ENCODE data around the gene COL6A3.
A peak's percentile ranks its signal among the peaks of the same experiment; 100 is the strongest.

COL6A3 gene

DNA sequence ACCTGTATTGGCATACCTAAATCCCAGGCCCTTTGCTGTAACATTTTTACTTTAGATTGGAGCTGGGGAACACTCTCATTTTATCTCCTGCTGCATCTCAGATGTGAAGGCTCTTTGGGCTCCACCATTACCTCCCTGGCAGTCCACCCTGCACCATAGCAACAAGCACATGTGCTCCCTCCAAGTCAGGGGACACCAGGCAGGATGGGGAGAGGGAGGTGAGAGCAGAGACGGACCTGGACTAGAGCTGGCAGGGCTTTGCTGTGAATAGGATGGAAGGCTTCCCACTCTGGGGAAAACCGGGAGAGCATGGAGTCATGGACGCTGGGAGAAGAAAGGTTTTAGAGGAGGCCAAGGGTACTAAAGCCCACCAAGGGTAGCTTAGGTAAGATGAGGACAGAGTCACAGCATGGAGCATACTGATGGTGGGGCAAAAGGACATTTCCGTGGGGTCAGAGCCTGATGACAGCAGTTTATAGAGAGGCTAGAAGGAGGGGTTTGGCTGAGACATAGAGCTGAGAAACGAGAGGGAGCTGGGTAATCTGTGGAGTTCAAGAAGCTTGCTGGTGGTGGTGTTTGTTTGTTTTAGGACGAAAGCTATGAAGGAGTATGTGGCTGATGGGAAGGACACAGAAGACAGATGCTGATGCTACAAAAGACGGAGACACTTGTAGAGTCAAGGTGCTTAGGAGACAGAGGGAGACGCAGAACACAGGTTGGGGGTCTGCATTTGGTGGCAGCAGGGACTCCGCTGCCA is 134.8 kb downstream of the COL6A3 start:
- ChIA-PET CTCF (interaction anchor here (0.7 to 1.2 kb wide), 2 partner anchors 15 to 105 kb away, joined by 3 to 5 read pairs; no protein-coding TSS in a partner anchor), POLR2A (ENCODE audit: low non-redundant PET) (no interaction called here)
- H3K27ac ChIP-seq, result peak overlapping the region; percentile 82
- DNase-seq (ENCODE audit: low spot score), result no peak
- TF ChIP-seq, protein P1, sequence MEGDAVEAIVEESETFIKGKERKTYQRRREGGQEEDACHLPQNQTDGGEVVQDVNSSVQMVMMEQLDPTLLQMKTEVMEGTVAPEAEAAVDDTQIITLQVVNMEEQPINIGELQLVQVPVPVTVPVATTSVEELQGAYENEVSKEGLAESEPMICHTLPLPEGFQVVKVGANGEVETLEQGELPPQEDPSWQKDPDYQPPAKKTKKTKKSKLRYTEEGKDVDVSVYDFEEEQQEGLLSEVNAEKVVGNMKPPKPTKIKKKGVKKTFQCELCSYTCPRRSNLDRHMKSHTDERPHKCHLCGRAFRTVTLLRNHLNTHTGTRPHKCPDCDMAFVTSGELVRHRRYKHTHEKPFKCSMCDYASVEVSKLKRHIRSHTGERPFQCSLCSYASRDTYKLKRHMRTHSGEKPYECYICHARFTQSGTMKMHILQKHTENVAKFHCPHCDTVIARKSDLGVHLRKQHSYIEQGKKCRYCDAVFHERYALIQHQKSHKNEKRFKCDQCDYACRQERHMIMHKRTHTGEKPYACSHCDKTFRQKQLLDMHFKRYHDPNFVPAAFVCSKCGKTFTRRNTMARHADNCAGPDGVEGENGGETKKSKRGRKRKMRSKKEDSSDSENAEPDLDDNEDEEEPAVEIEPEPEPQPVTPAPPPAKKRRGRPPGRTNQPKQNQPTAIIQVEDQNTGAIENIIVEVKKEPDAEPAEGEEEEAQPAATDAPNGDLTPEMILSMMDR (conservative IDR thresholded peaks at IDR 0.05; ENCODE audit: low read depth), result no peak

DNA sequence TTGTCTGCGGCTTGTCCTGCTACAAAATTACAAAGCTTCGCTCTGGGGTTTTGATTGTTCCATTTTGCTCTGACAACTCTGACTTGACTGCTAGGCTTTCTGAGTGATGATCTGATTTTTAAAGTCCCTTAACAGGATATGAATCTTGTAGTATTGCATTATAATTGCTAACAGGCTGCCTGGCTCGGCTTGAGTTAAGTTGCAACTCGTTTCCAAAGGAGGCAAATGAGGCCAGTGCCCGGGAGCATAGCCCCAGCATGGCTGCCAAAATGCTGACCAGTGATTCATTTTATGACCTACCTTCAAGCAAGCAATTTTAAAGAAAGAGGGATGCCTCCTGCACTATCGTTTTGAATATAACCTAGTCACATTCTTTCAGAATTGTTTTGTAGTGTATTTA is 135.4 kb downstream of the COL6A3 start:
- peak overlapping the region; percentile 82 for H3K27ac ChIP-seq
- no peak for DNase-seq (ENCODE audit: low spot score)
- TF ChIP-seq, protein P1 (conservative IDR thresholded peaks at IDR 0.05; ENCODE audit: low read depth), result no peak
- ChIA-PET POLR2A (ENCODE audit: low non-redundant PET) (no interaction called here), CTCF (interaction anchor here (0.7 to 1.2 kb wide), 2 partner anchors 15 to 104 kb away, joined by 3 to 5 read pairs; no protein-coding TSS in a partner anchor)

DNA sequence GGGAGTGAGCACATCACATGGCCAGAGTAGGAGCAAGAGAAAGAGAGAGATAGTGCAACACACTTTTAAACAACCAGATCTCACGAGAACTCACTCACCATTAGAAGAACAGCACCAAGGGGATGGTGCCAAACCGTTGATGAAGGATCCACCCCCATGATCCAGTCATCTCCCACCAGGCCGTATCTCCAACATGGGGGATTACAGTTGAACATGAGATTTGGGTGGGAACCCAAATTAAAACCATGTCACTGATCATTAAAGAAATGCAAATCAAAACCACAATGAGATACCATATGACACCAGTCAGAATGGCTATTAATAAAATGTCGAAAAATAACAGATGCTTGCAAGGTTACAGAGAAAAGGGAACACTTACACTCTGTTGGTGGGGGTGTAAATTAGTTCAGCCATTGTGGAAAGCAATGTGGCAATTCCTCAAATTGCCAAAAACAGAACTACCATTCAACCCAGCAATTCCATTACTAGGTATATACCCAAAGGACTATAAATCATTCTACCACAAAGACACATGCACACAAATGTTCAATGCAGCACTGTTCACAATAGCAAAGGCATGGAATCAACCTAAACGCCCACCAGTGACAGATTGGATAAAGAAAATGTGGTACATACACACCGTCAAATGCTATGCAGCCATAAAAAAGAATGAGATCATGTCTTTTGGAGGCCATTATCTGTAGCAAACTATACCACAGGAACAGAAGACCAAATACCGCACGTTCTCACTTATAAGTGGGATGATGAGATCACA is 137.1 kb downstream of the COL6A3 start:
- TF ChIP-seq, protein P1 (conservative IDR thresholded peaks at IDR 0.05; ENCODE audit: low read depth), result no peak
- H3K27ac ChIP-seq, result no peak overlapping the region
- DNase-seq (ENCODE audit: low spot score), result no peak
- ChIA-PET CTCF (no interaction called here), POLR2A (ENCODE audit: low non-redundant PET) (no interaction called here)

All from RWPE1 (cell line).